ENCODE measurements around the gene EGR4.

Gene EGR4

DNA sequence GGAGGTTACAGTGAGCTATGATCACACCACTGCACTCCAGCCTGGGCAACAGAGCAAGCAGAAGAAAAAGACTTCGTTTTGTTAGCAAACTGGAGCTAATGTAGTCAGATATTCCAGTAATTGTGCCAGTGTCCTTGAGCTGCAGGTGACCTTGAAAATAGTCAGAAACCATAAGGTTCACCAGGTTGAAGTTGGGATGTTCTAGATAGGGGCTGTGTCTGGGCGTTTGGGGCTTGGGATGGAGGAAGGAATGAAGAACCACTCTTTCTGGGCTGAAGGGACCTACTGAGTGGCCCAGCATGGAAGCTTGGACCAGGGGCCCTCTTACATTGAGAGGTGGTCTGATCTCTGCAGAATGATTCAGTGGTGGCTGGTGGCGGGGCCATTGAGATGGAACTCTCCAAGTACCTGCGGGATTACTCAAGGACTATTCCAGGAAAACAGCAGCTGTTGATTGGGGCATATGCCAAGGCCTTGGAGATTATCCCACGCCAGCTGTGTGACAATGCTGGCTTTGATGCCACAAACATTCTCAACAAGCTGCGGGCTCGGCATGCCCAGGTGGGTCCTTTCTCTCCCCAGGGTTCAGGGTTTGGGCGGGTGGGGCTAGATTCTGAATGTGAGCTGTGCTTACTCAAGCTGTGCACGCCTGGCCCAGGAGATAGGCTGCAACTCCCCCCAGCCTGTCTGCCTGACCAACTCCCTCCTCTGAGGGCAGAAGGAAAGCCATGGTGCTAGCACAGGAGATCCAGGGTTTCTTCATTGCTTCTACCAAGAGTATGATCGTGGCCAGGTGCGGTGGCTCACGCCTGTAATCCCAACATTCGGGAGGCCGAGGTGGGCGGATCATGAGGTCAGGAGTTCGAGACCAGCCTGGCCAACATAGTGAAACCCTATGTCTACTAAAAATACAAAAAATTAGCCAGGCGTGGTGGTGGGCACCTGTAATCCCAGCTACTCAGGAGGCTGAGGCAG, 42.2 kb downstream of the EGR4 start:
- no peak for DNase-seq (ENCODE audit: low read depth, low spot score)

DNA sequence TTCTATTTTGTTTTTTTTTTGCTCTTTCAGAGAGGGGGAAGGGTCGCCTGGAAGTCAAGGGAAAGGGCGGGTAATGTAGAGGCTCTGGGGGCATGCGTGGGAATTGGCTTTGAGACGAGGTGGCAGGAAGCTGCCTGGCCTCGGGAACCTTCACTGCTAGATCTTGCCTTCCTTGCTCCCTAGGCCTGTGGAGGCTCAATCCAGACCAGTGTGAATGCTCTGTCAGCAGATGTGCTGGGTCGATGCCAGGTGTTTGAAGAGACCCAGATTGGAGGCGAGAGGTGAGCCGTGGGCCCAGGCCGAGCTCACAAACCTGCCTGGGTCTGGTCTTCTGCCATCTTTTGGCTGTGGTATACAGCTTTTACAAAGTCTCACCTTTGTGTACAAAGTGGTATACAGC, 43.7 kb downstream of the EGR4 start:
- DNase-seq (ENCODE audit: low read depth, low spot score), result no peak

DNA sequence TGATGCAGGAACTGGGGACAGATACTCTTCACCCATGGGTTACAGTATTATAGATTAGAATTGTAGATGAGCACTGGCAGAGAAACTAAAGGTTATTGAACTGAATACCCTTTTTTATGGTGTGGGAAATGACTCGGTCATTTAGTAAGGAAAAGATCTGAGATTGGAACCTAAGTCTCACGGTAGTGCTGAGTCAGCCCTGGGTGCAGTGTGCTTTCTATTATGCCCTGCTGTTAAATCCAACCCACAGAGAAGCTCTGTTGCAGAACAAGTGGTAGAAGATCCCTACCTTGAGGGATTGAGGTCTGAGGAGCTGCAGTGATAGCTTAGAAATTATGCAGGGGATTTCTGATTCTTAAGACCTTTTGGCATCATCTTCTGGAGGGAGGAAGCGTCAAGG, 46.5 kb downstream of the EGR4 start:
- no peak for DNase-seq (ENCODE audit: low read depth, low spot score)

- no peak for DNase-seq (ENCODE audit: low read depth, low spot score)
Measured at GRCh38 chr2:73244580-73244979, 48.8 kb downstream of the EGR4 start.

GRCh38 chr2:73243884-73244570, 49.3 kb downstream of the EGR4 start:
- DNase-seq (ENCODE audit: low read depth, low spot score), result no peak

Data from iPS DF 19.7 (cell line).